ENCODE results near the gene MECP2. TPM values are rescaled to one million over a fixed set of nuclear protein-coding genes. Genes with fewer than 3 reads are reported as not detected.

MECP2 gene
- total and polyA plus RNA-seq, 8 donors = 25.5 to 47.1 (median 31.9) TPM

GRCh38 chrX:154121961-154122360, 24.4 kb upstream of the MECP2 start:
- ATAC-seq (no peak), DNase-seq (peak in 1 of 4 donors; percentile 47)
- Histone ChIP-seq H3K4me3 (no peak overlapping the region), H3K4me1 (peaks cover 0 to 16% of the 10 kb centered on the region in 2 donors), H3K36me3 (no peaks in the 10 kb centered on the region), H3K9me3 (no peaks in the 10 kb centered on the region), H3K27me3 (no peaks in the 10 kb centered on the region), H3K27ac (no peak overlapping the region)
- intact Hi-C loops (cut with DNase I) = no loop called here
- no peak for TF ChIP-seq CTCF (IDR thresholded peaks at IDR 0.05)

- ATAC-seq = no peak
- no peak for DNase-seq
- H3K27me3 ChIP-seq = no peaks in the 10 kb centered on the region
- TF ChIP-seq CTCF (IDR thresholded peaks at IDR 0.05) = no peak
- peaks cover 0 to 16% of the 10 kb centered on the region in 2 donors for H3K4me1 ChIP-seq
- H3K36me3 ChIP-seq = no peaks in the 10 kb centered on the region
- no peaks in the 10 kb centered on the region for H3K9me3 ChIP-seq
- no peak overlapping the region for H3K27ac ChIP-seq
- intact Hi-C loops (cut with DNase I) = no loop called here
- H3K4me3 ChIP-seq = no peak overlapping the region
These were observed 23.7 kb upstream of the MECP2 start for GRCh38 chrX:154121207-154121606.

GRCh38 chrX:154120567-154120966, 23.1 kb upstream of the MECP2 start:
- Histone ChIP-seq H3K36me3 (no peaks in the 10 kb centered on the region), H3K27ac (no peak overlapping the region), H3K4me3 (no peak overlapping the region), H3K4me1 (peaks cover 0 to 16% of the 10 kb centered on the region in 2 donors), H3K9me3 (no peaks in the 10 kb centered on the region), H3K27me3 (no peaks in the 10 kb centered on the region)
- ATAC-seq (no peak), DNase-seq (no peak)
- TF ChIP-seq CTCF (IDR thresholded peaks at IDR 0.05) = no peak
- intact Hi-C loops (cut with DNase I) = no loop called here

- no peak for DNase-seq
- H3K36me3 ChIP-seq = no peaks in the 10 kb centered on the region
- ATAC-seq = no peak
- no peaks in the 10 kb centered on the region for H3K9me3 ChIP-seq
- H3K27ac ChIP-seq = no peak overlapping the region
- intact Hi-C loops (cut with DNase I) = no loop called here
- H3K4me1 ChIP-seq = no peaks in the 10 kb centered on the region
- TF ChIP-seq CTCF (IDR thresholded peaks at IDR 0.05) = no peak
- H3K4me3 ChIP-seq = no peak overlapping the region
- H3K27me3 ChIP-seq = no peaks in the 10 kb centered on the region
These were observed 20.0 kb upstream of the MECP2 start for GRCh38 chrX:154117566-154117965.

- no peak overlapping the region for H3K27ac ChIP-seq
- TF ChIP-seq CTCF (IDR thresholded peaks at IDR 0.05) = no peak
- H3K4me1 ChIP-seq = no peaks in the 10 kb centered on the region
- DNase-seq (no peak), ATAC-seq (no peak)
- no peaks in the 10 kb centered on the region for H3K9me3 ChIP-seq
- no peaks in the 10 kb centered on the region for H3K27me3 ChIP-seq
- H3K4me3 ChIP-seq = no peak overlapping the region
- intact Hi-C loops (cut with DNase I) = no loop called here
- no peaks in the 10 kb centered on the region for H3K36me3 ChIP-seq
These were observed 19.1 kb upstream of the MECP2 start for GRCh38 chrX:154116426-154117211.

Data from left lung (tissue), 10 donors.